Measurements from ENCODE around the gene COG5.

The COG5 gene

DNA sequence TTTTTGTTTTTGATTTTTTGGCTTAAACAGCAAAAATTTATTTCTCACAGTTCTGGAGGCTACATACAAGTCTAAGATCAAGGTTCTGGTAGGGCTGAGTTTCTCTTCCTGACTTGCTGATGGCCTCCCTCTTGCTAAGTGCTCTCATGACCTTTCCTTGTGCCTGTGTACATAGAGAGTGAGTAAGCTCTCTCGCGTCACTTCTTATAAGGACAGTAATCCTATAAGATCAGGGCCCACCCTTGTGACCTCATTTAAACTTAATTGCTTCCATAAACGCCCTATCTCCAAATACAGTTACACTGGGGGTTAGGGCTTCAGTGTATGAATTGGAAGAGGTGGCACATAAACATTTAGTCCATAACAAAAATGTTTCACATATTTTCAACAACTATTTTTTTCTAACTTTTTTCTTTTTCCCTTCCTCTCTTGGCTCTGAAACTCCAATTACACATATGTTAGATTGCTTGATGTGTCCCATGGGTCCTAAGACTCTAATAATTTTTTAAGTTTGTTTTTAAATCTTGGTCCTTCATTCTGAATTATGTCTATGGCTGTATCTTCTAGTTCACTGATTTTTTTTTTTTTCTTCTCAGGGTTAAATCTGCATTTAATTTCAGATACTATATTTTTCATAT is 245.1 kb downstream of the COG5 start:
- ChIA-PET CTCF (no interaction called here), POLR2A (no interaction called here)

DNA sequence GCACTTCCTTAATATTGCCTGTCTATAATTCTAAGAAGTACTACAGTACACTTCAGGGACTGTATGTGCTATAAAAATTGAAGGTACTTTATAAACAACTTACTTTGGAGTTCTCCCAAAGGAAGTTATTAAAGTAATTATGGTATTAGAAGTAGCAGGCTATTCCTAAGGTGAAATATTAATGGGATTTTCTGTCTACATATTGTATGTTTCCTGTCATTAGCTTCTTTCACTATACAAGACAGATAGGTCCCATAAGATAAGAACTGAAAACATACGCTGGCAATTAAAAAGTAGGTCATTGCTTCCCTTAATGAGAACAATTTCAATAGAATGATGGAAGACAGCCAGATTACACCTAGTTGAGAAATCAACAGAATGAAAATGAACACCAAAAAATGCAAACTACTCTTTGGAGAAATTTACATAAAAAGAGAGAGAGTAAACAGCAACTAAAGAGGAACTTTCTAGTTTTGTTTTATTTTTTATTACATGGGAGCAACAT is 248.0 kb downstream of the COG5 start:
- no peak for DNase-seq (ENCODE audit: extremely low spot score)

More for the DNA sequence above, 245.1 kb downstream of the COG5 start:
- TF ChIP-seq TARDBP (IDR thresholded peaks at IDR 0.05) (no peak), ZNF384 (IDR thresholded peaks at IDR 0.05) (no peak)
- peak; percentile 6 for DNase-seq (ENCODE audit: extremely low spot score)

DNA sequence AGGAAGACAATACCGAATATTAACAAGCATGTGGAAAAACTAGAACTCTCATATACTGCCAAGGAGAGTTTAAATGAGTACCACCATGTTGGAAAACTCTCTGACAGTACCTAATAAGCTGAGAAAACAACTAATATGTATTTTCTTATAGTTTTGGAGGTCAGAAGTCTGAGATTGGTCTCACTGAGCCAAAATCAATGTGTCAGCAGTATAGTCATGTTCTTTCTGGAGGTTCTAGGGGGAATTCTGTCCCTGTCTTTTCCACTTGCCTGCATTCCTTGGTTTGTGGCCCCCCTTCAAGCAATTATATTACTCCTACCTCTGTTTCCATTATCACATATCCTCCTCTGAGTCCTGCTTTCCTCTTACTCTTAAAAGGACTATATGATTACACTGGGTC is 250.4 kb downstream of the COG5 start:
- CTCF ChIA-PET = no interaction called here
- POLR2A ChIA-PET = no interaction called here
- no peak for DNase-seq (ENCODE audit: extremely low spot score)
- TF ChIP-seq, protein P1, sequence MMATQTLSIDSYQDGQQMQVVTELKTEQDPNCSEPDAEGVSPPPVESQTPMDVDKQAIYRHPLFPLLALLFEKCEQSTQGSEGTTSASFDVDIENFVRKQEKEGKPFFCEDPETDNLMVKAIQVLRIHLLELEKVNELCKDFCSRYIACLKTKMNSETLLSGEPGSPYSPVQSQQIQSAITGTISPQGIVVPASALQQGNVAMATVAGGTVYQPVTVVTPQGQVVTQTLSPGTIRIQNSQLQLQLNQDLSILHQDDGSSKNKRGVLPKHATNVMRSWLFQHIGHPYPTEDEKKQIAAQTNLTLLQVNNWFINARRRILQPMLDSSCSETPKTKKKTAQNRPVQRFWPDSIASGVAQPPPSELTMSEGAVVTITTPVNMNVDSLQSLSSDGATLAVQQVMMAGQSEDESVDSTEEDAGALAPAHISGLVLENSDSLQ (IDR thresholded peaks at IDR 0.05) = no peak
- TF ChIP-seq ZNF384 (IDR thresholded peaks at IDR 0.05) = no peak
- TF ChIP-seq HDGF (IDR thresholded peaks at IDR 0.05; ENCODE audit: borderline replicate concordance) = no peak
- TF ChIP-seq SUZ12 (IDR thresholded peaks at IDR 0.05) = no peak
- TF ChIP-seq FOXM1 (IDR thresholded peaks at IDR 0.05; ENCODE audit: borderline replicate concordance) = no peak
- TF ChIP-seq NFRKB (IDR thresholded peaks at IDR 0.05) = no peak
- TF ChIP-seq TARDBP (IDR thresholded peaks at IDR 0.05) = no peak
- TF ChIP-seq BHLHE40 (IDR thresholded peaks at IDR 0.05; ENCODE audit: borderline replicate concordance) = no peak
- TF ChIP-seq ARNT (IDR thresholded peaks at IDR 0.05) = no peak
- no peak for TF ChIP-seq FOXA1 (IDR thresholded peaks at IDR 0.05)
- TF ChIP-seq SP1 (IDR thresholded peaks at IDR 0.05) = no peak
- TF ChIP-seq FOXK2 (IDR thresholded peaks at IDR 0.05) = no peak
- TF ChIP-seq L3MBTL2 (conservative IDR thresholded peaks at IDR 0.05) = no peak
- no peak for TF ChIP-seq CTBP1 (IDR thresholded peaks at IDR 0.05; ENCODE audit: borderline replicate concordance)
- TF ChIP-seq ELF4 (IDR thresholded peaks at IDR 0.05) = no peak
- no peak for TF ChIP-seq LEF1 (IDR thresholded peaks at IDR 0.05; ENCODE audit: borderline replicate concordance)

More for the DNA sequence above, 248.0 kb downstream of the COG5 start:
- TF ChIP-seq SUZ12 (IDR thresholded peaks at IDR 0.05) (no peak), BHLHE40 (IDR thresholded peaks at IDR 0.05; ENCODE audit: borderline replicate concordance) (no peak), L3MBTL2 (conservative IDR thresholded peaks at IDR 0.05) (no peak), NFRKB (IDR thresholded peaks at IDR 0.05) (no peak), SP1 (IDR thresholded peaks at IDR 0.05) (no peak), TARDBP (IDR thresholded peaks at IDR 0.05) (no peak), ZNF384 (IDR thresholded peaks at IDR 0.05) (no peak), LEF1 (IDR thresholded peaks at IDR 0.05; ENCODE audit: borderline replicate concordance) (no peak), ARNT (IDR thresholded peaks at IDR 0.05) (no peak), CTBP1 (IDR thresholded peaks at IDR 0.05; ENCODE audit: borderline replicate concordance) (no peak), HDGF (IDR thresholded peaks at IDR 0.05; ENCODE audit: borderline replicate concordance) (no peak), FOXK2 (IDR thresholded peaks at IDR 0.05) (no peak)
- ChIA-PET CTCF (no interaction called here), POLR2A (no interaction called here)

DNA sequence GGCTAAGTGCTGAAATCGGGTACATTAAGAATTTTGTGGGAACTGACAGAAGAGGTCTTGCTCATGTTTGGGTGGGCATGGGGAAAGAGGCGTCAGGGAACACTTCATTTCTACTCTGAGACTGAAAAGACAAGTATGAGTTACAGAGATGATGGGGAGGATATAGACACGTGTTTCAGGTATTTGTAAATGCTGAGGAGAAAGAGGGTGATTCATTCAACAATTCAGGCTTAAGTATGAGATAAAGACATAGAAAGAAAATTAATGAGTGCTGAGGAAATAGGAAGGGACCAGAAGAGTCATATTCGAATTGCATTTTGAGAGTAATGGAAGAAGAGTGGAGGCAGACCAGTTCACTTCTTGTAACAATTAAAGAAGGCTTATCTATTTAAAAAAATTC is 251.3 kb downstream of the COG5 start:
- ChIA-PET POLR2A (no interaction called here), CTCF (interaction anchor here (0.6 kb wide), 1 partner anchor 150 kb away, joined by 3 read pairs; no protein-coding TSS in a partner anchor)
- no peak for DNase-seq (ENCODE audit: extremely low spot score)
- TF ChIP-seq SUZ12 (IDR thresholded peaks at IDR 0.05) (no peak), SP1 (IDR thresholded peaks at IDR 0.05) (no peak), ZNF384 (IDR thresholded peaks at IDR 0.05) (no peak), LEF1 (IDR thresholded peaks at IDR 0.05; ENCODE audit: borderline replicate concordance) (no peak), TARDBP (IDR thresholded peaks at IDR 0.05) (no peak), FOXK2 (IDR thresholded peaks at IDR 0.05) (no peak), ELF4 (IDR thresholded peaks at IDR 0.05) (no peak), FOXM1 (IDR thresholded peaks at IDR 0.05; ENCODE audit: borderline replicate concordance) (no peak), CTBP1 (IDR thresholded peaks at IDR 0.05; ENCODE audit: borderline replicate concordance) (no peak), NFRKB (IDR thresholded peaks at IDR 0.05) (no peak), BHLHE40 (IDR thresholded peaks at IDR 0.05; ENCODE audit: borderline replicate concordance) (no peak)

DNA sequence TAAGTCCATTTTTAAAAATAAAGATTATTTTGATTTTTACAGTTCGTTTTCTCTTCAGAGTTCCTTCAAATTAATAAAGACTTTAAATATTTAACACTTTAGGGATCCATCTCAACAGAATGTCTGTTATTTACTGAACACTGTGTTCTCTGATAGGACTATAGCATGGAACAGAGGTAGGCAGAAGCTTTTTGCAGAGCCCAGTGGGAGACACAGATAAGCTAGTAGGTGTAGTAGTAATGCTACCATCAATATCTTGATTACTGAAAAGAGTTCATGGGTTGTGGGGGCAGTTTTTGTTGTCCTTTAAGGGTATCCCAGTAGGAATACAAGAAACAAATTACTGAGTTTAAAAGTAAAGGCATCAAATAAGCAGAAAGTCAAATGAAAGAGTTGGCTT is 254.4 kb downstream of the COG5 start:
- TF ChIP-seq SUZ12 (IDR thresholded peaks at IDR 0.05) (no peak), FOXA1 (IDR thresholded peaks at IDR 0.05) (no peak), HDGF (IDR thresholded peaks at IDR 0.05; ENCODE audit: borderline replicate concordance) (no peak), FOXM1 (IDR thresholded peaks at IDR 0.05; ENCODE audit: borderline replicate concordance) (no peak), BHLHE40 (IDR thresholded peaks at IDR 0.05; ENCODE audit: borderline replicate concordance) (no peak)
- TF ChIP-seq, protein P1 (IDR thresholded peaks at IDR 0.05) = no peak

DNA sequence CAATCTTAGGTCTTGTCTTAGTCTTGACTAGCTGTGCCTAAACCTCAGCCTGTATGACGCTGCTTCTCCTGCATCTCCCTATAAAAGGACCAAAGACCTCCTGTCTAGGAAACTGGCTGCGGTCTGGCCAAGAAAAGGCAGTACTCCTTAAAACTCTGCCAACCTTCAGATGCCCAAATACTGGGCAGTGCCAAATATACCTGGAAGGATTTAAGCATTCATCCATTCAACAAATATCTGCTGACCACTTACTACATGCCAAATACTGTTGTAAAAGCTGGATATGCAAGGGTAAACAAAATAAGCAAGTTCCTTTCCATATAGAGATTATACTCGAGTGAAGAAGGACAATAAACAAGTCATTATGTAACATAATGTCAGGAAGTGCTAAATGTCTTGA is 259.1 kb downstream of the COG5 start:
- POLR2A ChIA-PET = no interaction called here
- DNase-seq (ENCODE audit: extremely low spot score) = no peak
- TF ChIP-seq CTBP1 (IDR thresholded peaks at IDR 0.05; ENCODE audit: borderline replicate concordance) = no peak
- no peak for TF ChIP-seq SUZ12 (IDR thresholded peaks at IDR 0.05)
- no peak for TF ChIP-seq ZNF384 (IDR thresholded peaks at IDR 0.05)
- no peak for TF ChIP-seq FOXA1 (IDR thresholded peaks at IDR 0.05)
- no peak for TF ChIP-seq HDGF (IDR thresholded peaks at IDR 0.05; ENCODE audit: borderline replicate concordance)
- no peak for TF ChIP-seq ARNT (IDR thresholded peaks at IDR 0.05)
- CTCF ChIA-PET = no interaction called here

More for the DNA sequence above, 254.4 kb downstream of the COG5 start:
- POLR2A ChIA-PET = no interaction called here
- no peak for DNase-seq (ENCODE audit: extremely low spot score)
- CTCF ChIA-PET = no interaction called here

DNA sequence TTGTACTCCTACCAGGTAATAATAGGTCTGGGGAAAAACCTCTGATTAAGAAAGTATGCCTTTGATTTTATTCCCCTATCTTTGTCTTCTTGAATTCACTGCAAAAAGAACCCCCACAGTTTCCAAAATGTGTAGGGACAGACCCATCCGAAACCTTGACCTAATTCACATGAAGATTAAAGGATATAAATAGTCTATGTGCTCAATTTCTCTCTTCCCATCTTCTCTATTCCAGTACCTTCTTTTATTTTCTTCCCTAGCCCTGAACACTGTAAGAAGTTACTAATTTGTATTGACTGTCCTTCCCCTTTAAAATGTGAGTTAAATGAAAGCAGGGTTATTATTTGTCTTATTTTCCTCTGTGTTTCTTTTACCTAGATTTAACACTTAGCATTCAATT is 259.7 kb downstream of the COG5 start:
- POLR2A ChIA-PET = no interaction called here
- TF ChIP-seq ELF4 (IDR thresholded peaks at IDR 0.05) = no peak
- no peak for TF ChIP-seq TARDBP (IDR thresholded peaks at IDR 0.05)
- no peak for TF ChIP-seq FOXM1 (IDR thresholded peaks at IDR 0.05; ENCODE audit: borderline replicate concordance)
- TF ChIP-seq SUZ12 (IDR thresholded peaks at IDR 0.05) = no peak
- no peak for TF ChIP-seq HDGF (IDR thresholded peaks at IDR 0.05; ENCODE audit: borderline replicate concordance)
- no peak for TF ChIP-seq BHLHE40 (IDR thresholded peaks at IDR 0.05; ENCODE audit: borderline replicate concordance)
- no peak for TF ChIP-seq LEF1 (IDR thresholded peaks at IDR 0.05; ENCODE audit: borderline replicate concordance)
- no peak for TF ChIP-seq ZNF384 (IDR thresholded peaks at IDR 0.05)
- TF ChIP-seq FOXA1 (IDR thresholded peaks at IDR 0.05) = no peak
- TF ChIP-seq, protein P1 (IDR thresholded peaks at IDR 0.05) = no peak
- TF ChIP-seq FOXK2 (IDR thresholded peaks at IDR 0.05) = no peak
- no peak for TF ChIP-seq ARNT (IDR thresholded peaks at IDR 0.05)
- TF ChIP-seq SP1 (IDR thresholded peaks at IDR 0.05) = no peak
- no peak for TF ChIP-seq NFRKB (IDR thresholded peaks at IDR 0.05)
- no peak for TF ChIP-seq CTBP1 (IDR thresholded peaks at IDR 0.05; ENCODE audit: borderline replicate concordance)
- TF ChIP-seq L3MBTL2 (conservative IDR thresholded peaks at IDR 0.05) = no peak
- no peak for DNase-seq (ENCODE audit: extremely low spot score)
- CTCF ChIA-PET = no interaction called here

Measured in HEK293T (cell line).